Spinal cord (tissue), 10 donors: ENCODE measurements around the gene ITPK1. TPM values are rescaled to one million over a fixed set of nuclear protein-coding genes. Genes with fewer than 3 reads are reported as not detected.

ENCODE experiments used
- DNase-seq, 6 donors: peaks; one replicate each; pipeline versions ENCODE4 v3.0.0 to v3.0.0-alpha.2; 2013 to 2015; ENCODE audit warnings: low spot score in 6 of 6, low read depth in 4 of 6
- H3K27ac ChIP-seq: one replicate; pipeline ENCODE4 v1.5.1; 2013; ENCODE audit warnings: low read depth, low read length, control low read depth
- H3K27me3 ChIP-seq: one replicate; pipeline ENCODE4 v1.6.1; 2013; ENCODE audit warnings: low read length; ENCODE audit not compliant: control insufficient read depth, insufficient read depth
- H3K36me3 ChIP-seq: one replicate; pipeline ENCODE4 v1.6.1; 2013; ENCODE audit warnings: low read length; ENCODE audit not compliant: control insufficient read depth, insufficient read depth
- H3K4me1 ChIP-seq: one replicate; pipeline ENCODE4 v1.6.1; 2013; ENCODE audit warnings: low read length; ENCODE audit not compliant: control insufficient read depth, insufficient read depth
- H3K4me3 ChIP-seq: one replicate; pipeline ENCODE4 v1.5.1; 2013; ENCODE audit warnings: low read depth, low read length, control low read depth
- H3K9me3 ChIP-seq: one replicate; pipeline ENCODE4 v1.6.1; 2013; ENCODE audit warnings: low read length; ENCODE audit not compliant: control insufficient read depth, insufficient read depth
- WGBS: methylation state at CpG from one replicate; pipeline ENCODE4 v1.1.5; 2013; ENCODE audit warnings: missing lambda C conversion rate; ENCODE audit not compliant: insufficient coverage; 5-methylcytosine and 5-hydroxymethylcytosine counted together
- polyA plus RNA-seq, 2 donors: library from polyadenylated mRNA; unstranded; fragments of 120-200 nt; gene quantifications; one replicate each; pipeline ENCODE4 v1.2.1, GENCODE V29; 2013; ENCODE audit not compliant: insufficient read length in 2 of 2
- total RNA-seq, 2 donors: library from RNA; depleted of rRNA in 1 of 2; stranded (reverse); fragments of 120-200 nt in 1 of 2; fragments of >200 nt in 1 of 2; gene quantifications; one replicate each; pipeline versions ENCODE4 v1.2.3 to v1.2.4, GENCODE V29; 2013 to 2014
- donor health status: healthy.

The ITPK1 gene
- total and polyA plus RNA-seq, 4 donors: 33.8 to 147 (median 83.3) TPM

DNA sequence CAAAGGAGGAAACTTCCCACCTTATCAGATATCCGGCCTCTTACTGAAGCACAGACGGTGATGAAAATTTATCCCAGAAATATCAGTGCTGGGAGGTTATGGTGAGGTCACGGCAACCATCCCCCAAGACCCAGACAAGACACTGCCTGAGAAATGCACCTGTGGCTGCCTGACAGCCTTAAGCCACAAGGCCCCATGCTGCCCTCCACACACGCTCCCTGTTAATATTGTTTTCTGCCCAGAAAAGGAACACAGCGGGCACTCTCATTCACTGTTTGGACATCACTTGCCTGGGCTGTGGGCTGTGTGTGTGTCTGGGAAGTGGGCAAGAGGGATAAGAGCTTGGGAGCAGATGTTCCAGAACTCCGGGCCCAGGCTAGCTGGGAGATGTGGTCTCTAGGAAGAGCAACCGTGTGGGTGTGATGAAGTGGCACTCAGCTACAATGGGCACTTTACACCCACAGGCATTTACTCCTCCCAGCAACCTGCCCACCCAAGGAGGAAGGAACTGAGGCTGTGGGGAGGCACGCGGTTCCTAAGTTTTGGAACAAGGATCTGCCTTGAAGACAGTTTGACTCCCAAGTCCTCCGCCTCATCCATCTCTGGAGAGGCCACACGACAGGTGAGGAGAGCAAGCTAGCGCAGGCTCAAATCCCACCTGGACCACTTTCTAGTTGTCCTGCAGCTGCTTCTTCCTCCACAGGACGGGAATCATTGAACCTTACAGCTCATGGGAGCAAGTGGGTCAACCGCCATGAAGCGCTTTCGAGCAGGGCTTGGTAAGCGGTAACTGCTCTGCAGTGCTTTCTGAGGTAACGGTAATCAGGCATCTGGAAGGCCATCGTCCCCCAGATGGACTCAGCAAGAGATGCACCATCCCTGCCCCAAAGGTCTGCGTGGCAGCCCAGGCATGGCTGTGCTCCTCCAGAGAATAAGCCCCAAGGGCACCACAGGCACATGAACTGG is 101.4 kb downstream of the ITPK1 start:
- H3K36me3 ChIP-seq: peaks cover 32% of the 10 kb centered on the region
- H3K4me3 ChIP-seq: no peak overlapping the region
- DNase-seq: no peak
- 93% methylated on average over 15 of the region's 20 CpGs for WGBS
- H3K27me3 ChIP-seq: no peaks in the 10 kb centered on the region
- H3K9me3 ChIP-seq: no peaks in the 10 kb centered on the region
- no peak overlapping the region for H3K27ac ChIP-seq
- H3K4me1 ChIP-seq: peaks cover 99% of the 10 kb centered on the region

DNA sequence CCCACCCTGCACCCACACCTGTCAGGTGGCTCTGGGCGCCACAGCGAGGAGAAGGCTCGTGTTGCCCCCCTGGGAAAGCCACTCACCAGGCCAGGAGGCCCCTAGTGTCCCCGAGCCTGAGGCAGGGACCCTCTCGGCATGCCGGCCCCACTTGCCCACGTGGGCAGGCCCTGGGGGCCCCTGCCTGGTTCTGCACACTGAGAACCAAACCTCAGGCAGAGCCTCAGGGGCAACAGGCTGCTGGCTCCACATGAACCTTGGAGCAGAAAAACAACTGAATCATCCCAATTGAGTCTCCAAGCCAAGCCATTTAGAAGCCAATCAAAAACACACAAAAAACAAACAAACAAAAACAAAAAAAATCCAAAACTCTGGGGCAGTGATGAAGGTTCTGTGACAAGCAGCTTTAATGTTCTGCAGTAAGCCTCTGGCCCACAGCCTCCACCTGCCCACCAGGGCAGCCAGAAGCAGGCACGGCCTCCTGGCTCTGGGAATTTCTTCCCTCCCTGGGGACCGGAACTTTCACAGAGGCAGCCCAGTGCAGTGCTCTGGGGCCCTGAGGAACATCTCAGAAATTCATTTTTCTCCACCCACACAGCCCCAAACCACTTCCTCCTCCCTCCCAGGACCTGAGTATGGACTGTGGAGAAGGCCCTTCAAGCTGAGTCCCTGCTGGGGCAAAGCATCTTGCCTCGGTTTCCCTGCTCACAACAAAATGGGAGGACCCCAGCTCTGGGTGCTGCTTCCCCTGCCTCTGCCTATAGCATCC is 102.6 kb downstream of the ITPK1 start:
- DNase-seq: no peak
- peaks cover 99% of the 10 kb centered on the region for H3K4me1 ChIP-seq
- no peaks in the 10 kb centered on the region for H3K9me3 ChIP-seq
- no peak overlapping the region for H3K4me3 ChIP-seq
- H3K36me3 ChIP-seq: peaks cover 35% of the 10 kb centered on the region
- H3K27ac ChIP-seq: peak overlapping the region; percentile 22
- H3K27me3 ChIP-seq: no peaks in the 10 kb centered on the region
- 73% methylated on average over 9 of the region's 10 CpGs for WGBS

DNA sequence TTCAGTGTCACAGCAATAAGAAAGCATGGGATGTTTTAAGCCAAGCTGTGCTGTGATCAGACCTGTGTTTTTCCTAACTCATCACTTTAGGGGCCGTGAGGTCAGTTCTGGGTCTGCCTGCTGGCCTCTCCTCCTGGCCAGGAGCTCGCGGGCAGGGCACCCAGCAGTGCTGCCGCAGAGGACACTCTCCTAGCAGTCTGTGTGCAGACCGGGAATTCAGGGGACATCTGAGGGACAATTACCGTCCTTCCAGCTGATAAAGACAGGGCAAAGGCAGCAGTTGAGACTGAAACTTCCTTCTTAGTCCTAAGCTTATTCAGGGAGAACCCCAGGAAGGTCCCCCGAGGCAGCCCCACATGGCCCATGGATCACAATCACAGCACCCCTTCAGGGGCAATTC is 103.2 kb downstream of the ITPK1 start:
- peaks cover 35% of the 10 kb centered on the region for H3K36me3 ChIP-seq
- no peak for DNase-seq
- peak overlapping the region; percentile 8 for H3K27ac ChIP-seq
- no peaks in the 10 kb centered on the region for H3K9me3 ChIP-seq
- WGBS: 69% methylated on average over 6 of the region's 7 CpGs
- no peak overlapping the region for H3K4me3 ChIP-seq
- H3K27me3 ChIP-seq: no peaks in the 10 kb centered on the region
- H3K4me1 ChIP-seq: peaks cover 99% of the 10 kb centered on the region

DNA sequence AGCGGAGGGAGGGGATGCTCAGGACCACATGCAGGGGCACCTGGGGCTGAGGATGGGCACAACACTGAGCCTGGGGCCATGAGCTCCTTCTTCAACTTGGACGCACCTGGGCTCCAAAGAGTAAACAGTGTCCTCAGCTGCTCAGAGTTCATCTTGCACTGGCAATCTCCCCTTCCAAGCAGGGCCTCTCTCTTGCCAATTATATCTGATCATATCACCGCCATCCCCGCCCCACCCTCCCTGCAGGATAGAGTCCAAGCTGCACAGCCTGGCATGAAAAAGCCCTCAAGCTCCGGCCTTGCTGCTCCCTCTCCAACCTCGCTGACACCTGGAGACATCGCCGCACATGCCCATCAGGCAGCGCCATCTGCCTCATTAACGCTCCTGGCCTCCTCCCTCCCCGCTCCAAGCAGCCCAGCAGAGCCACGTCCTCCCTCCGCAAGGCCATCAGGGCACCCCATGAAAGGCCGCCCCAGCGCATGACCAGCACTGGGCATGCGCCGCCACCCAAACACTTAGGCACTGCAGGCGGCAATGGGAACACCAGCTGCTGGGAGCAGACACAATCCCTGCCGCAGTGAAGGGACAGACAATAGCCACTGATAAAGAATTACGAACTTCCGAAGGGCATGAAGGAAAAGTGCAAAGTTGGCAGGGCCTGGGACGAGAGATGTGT is 103.9 kb downstream of the ITPK1 start:
- H3K4me3 ChIP-seq: no peak overlapping the region
- DNase-seq: peak in 2 of 6 donors; percentile 41 to 75
- H3K4me1 ChIP-seq: peaks cover 100% of the 10 kb centered on the region
- WGBS: 43% methylated on average over 22 of the region's 22 CpGs
- H3K36me3 ChIP-seq: peaks cover 32% of the 10 kb centered on the region
- H3K27me3 ChIP-seq: no peaks in the 10 kb centered on the region
- peak overlapping the region; percentile 13 for H3K27ac ChIP-seq
- no peaks in the 10 kb centered on the region for H3K9me3 ChIP-seq

DNA sequence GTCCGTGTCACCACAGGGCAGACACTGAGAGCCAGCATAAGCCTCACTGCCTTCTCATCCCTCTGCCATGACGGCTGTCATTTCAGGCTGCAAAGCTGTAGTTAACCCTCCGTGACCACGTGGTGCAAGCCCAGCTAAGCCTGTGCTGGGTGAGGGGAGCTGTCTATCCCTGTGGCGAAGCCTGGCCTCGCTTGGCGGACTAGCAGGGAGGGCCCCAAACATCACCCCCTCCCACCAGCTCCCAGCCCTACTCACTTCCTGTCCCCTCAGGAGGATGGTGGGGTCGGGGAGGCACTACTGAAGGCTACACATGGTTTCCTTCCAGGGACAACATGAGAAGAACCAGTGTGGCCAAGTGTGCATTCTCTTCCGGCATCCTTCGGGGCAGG is 104.6 kb downstream of the ITPK1 start:
- WGBS: 80% methylated on average over 4 of the region's 10 CpGs
- Histone ChIP-seq H3K36me3 (peaks cover 28% of the 10 kb centered on the region), H3K9me3 (no peaks in the 10 kb centered on the region), H3K27ac (peak overlapping the region; percentile 13), H3K27me3 (no peaks in the 10 kb centered on the region), H3K4me3 (no peak overlapping the region), H3K4me1 (peaks cover 100% of the 10 kb centered on the region)
- DNase-seq: no peak

DNA sequence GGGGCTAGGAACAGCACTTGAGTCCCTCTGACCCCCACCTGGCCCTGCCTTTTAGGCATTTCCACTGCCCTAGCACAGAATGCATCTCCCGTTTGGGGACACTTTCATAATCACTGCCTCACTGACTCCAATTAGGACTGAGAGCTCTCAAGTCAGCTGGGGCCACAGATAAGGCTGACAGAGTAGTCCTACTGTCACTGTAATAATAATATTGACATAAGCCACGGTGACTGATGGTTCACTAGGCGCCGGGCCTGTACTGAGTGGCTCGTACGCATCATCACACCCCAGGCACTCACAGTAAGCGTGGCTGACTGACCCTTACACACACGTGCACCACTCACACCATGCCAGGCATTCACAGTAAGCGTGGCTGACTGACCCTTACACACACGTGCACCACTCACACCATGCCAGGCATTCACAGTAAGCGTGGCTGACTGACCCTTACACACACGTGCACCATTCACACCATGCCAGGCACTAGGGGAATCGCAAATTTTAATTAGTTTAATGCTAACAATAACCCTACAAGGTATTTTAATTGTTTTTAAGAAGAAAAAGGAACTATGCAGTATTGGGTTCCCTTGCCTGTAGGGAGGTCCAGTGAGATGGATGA is 105.1 kb downstream of the ITPK1 start:
- DNase-seq: peak in 1 of 6 donors; percentile 54
- 69% methylated on average over 10 of the region's 13 CpGs for WGBS
- H3K4me3 ChIP-seq: no peak overlapping the region
- peaks cover 23% of the 10 kb centered on the region for H3K36me3 ChIP-seq
- no peaks in the 10 kb centered on the region for H3K9me3 ChIP-seq
- H3K4me1 ChIP-seq: peaks cover 100% of the 10 kb centered on the region
- H3K27me3 ChIP-seq: no peaks in the 10 kb centered on the region
- H3K27ac ChIP-seq: peak overlapping the region; percentile 73

DNA sequence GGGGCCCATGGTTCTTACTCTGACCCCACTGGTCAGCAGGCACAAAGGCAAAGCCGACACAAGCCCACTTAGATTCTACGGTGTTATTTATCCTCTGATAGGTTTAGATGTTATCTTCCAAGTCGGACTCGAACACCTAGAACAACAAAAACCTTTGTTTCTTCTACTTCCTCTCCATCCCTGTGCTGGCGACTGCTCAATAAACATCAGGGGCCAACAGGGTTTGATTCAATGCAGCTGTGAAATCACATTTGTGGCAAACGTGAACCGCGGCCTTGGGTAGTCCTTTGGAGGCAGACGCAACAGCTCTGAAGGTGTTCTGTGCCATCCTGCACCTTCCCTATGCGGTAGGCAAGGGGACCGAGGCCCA is 105.6 kb downstream of the ITPK1 start:
- peaks cover 100% of the 10 kb centered on the region for H3K4me1 ChIP-seq
- H3K9me3 ChIP-seq: no peaks in the 10 kb centered on the region
- H3K27ac ChIP-seq: peak overlapping the region; percentile 73
- DNase-seq: no peak
- peaks cover 18% of the 10 kb centered on the region for H3K36me3 ChIP-seq
- H3K27me3 ChIP-seq: no peaks in the 10 kb centered on the region
- WGBS: 65% methylated on average over 9 of the region's 11 CpGs
- no peak overlapping the region for H3K4me3 ChIP-seq

DNA sequence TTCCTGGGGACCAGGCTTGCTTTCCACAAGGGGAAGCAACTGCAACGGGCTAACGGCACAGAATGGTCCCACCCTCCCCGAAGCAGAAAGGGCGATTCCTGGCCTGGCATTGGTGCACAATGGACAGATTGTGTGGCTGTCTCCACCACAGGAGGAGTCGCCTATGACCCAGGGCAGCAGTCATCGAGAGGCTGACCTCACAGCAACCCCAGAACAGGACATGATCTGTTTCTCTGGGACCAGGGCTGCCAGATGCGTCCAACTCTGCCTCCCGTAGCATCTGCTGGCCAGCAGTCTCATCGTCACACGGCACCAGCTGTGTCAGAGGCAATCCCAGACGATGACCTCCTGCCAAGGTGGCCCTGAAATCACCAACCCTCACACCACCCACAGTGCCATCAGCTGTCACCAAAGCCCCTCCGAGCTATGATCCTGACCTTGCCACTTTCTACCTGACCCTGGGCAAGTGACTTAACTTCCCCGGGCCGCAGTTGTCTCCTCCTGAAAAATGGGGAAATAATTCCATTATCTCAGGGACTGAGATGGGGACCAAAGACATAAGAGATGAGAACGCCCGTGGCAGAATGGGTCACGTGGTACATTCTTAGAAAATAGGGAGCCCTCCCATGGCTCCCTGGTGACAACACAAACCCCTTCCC is 106.1 kb downstream of the ITPK1 start:
- DNase-seq: peak in 2 of 6 donors; percentile 28 to 69
- WGBS: 49% methylated on average over 11 of the region's 17 CpGs
- Histone ChIP-seq H3K36me3 (peaks cover 16% of the 10 kb centered on the region), H3K27me3 (no peaks in the 10 kb centered on the region), H3K9me3 (no peaks in the 10 kb centered on the region), H3K27ac (peak overlapping the region; percentile 82), H3K4me3 (no peak overlapping the region), H3K4me1 (peaks cover 100% of the 10 kb centered on the region)

DNA sequence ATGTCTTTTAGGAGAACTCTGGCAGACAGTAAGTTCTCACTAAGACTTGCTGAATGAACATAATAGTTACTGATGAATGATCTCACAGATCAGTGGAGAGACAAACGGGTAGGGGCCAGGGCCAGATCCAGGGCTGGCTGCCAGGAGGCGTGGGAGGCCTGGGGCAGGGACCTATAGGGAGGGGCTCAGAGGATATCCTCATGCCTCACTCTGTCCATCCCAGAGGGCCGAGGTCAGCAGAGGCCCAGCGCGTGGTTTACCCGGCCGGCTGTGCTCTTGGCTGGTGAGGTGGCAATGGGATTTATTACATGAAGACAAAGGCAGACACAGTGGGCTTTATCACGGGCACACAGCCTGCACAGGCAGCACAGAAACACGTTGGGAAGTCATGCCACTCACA is 107.3 kb downstream of the ITPK1 start:
- no peaks in the 10 kb centered on the region for H3K27me3 ChIP-seq
- H3K4me1 ChIP-seq: peaks cover 100% of the 10 kb centered on the region
- H3K36me3 ChIP-seq: peaks cover 15% of the 10 kb centered on the region
- no peaks in the 10 kb centered on the region for H3K9me3 ChIP-seq
- H3K4me3 ChIP-seq: no peak overlapping the region
- DNase-seq: peak in 2 of 6 donors; percentile 67 to 74
- H3K27ac ChIP-seq: peak overlapping the region; percentile 82
- 30% methylated on average over 5 of the region's 9 CpGs for WGBS
